NT2/D1 (cell line): ENCODE results near the gene TREH.

Experiments used
- DNase-seq: peaks from one replicate; pipeline ENCODE4 v3.0.0-alpha.2; 2011; ENCODE audit warnings: low read depth, low spot score
- H3K27me3 ChIP-seq: 2 replicates; pipeline ENCODE4 v1.6.0; 2011; ENCODE audit warnings: mild to moderate bottlenecking; ENCODE audit not compliant: insufficient read length, insufficient read depth
- H3K36me3 ChIP-seq: 2 replicates; pipeline ENCODE4 v1.6.1; 2011; ENCODE audit warnings: mild to moderate bottlenecking, low read length, mixed read lengths; ENCODE audit not compliant: insufficient read depth, insufficient read length
- H3K4me1 ChIP-seq: 2 replicates; pipeline ENCODE4 v1.5.1; 2011; ENCODE audit not compliant: insufficient read depth, insufficient read length
- H3K4me3 ChIP-seq: 2 replicates; pipeline ENCODE4 v1.5.1; 2011; ENCODE audit warnings: low read depth; ENCODE audit not compliant: insufficient read length
- H3K9ac ChIP-seq: 2 replicates; pipeline ENCODE4 v1.6.0; 2011; ENCODE audit warnings: low read depth; ENCODE audit not compliant: insufficient read length
- H3K9me3 ChIP-seq: 2 replicates; pipeline ENCODE4 v1.5.1; 2011; ENCODE audit warnings: mild to moderate bottlenecking, low read length; ENCODE audit not compliant: insufficient read depth
- SUZ12 ChIP-seq: IDR thresholded peaks from 2 replicates; pipeline ENCODE4 v1.6.1; 2011; ENCODE audit not compliant: insufficient read length, insufficient read depth; ENCODE audit errors: extremely low read depth
- YY1 ChIP-seq: IDR thresholded peaks from 2 replicates; pipeline ENCODE4 v1.6.1; 2011; ENCODE audit not compliant: insufficient read length, insufficient read depth
- ZNF274 ChIP-seq: IDR thresholded peaks from 2 replicates; pipeline ENCODE4 v1.6.1; 2011; ENCODE audit warnings: mild to moderate bottlenecking, low read depth, low read length

Gene TREH

GRCh38 chr11:118640332-118641154, 38.9 kb downstream of the TREH start:
- no peaks in the 10 kb centered on the region for H3K9me3 ChIP-seq
- no peak overlapping the region for H3K4me3 ChIP-seq
- no peak overlapping the region for H3K9ac ChIP-seq
- DNase-seq: no peak
- no peaks in the 10 kb centered on the region for H3K27me3 ChIP-seq
- H3K4me1 ChIP-seq: peaks cover 6% of the 10 kb centered on the region
- H3K36me3 ChIP-seq: peaks cover 96% of the 10 kb centered on the region
- no peak for TF ChIP-seq SUZ12

- Histone ChIP-seq H3K4me3 (no peak overlapping the region), H3K9ac (no peak overlapping the region), H3K4me1 (peaks cover 10% of the 10 kb centered on the region), H3K9me3 (no peaks in the 10 kb centered on the region), H3K36me3 (peaks cover 94% of the 10 kb centered on the region), H3K27me3 (no peaks in the 10 kb centered on the region)
- DNase-seq: no peak
- TF ChIP-seq YY1 (no peak), ZNF274 (no peak)
Measured at GRCh38 chr11:118639899-118640298, 39.6 kb downstream of the TREH start.

- TF ChIP-seq YY1 (no peak), SUZ12 (no peak)
- Histone ChIP-seq H3K4me1 (peaks cover 12% of the 10 kb centered on the region), H3K9ac (no peak overlapping the region), H3K4me3 (no peak overlapping the region), H3K27me3 (no peaks in the 10 kb centered on the region), H3K9me3 (no peaks in the 10 kb centered on the region), H3K36me3 (peaks cover 83% of the 10 kb centered on the region)
- no peak for DNase-seq
Measured at GRCh38 chr11:118638726-118639125, 40.7 kb downstream of the TREH start.

- no peak for DNase-seq
- no peak overlapping the region for H3K4me3 ChIP-seq
- no peaks in the 10 kb centered on the region for H3K27me3 ChIP-seq
- H3K36me3 ChIP-seq: peaks cover 84% of the 10 kb centered on the region
- TF ChIP-seq YY1 (no peak), ZNF274 (no peak), SUZ12 (no peak)
- H3K9ac ChIP-seq: no peak overlapping the region
- H3K4me1 ChIP-seq: peaks cover 13% of the 10 kb centered on the region
- no peaks in the 10 kb centered on the region for H3K9me3 ChIP-seq
Measured at GRCh38 chr11:118636569-118637290, 42.7 kb downstream of the TREH start.

GRCh38 chr11:118635642-118636041, 43.8 kb downstream of the TREH start:
- TF ChIP-seq YY1: no peak
- no peak for TF ChIP-seq ZNF274
- TF ChIP-seq SUZ12: no peak
- peak overlapping the region; percentile 82 for H3K9ac ChIP-seq
- no peaks in the 10 kb centered on the region for H3K9me3 ChIP-seq
- H3K27me3 ChIP-seq: no peaks in the 10 kb centered on the region
- DNase-seq: no peak
- H3K4me3 ChIP-seq: peak overlapping the region; percentile 50
- H3K4me1 ChIP-seq: peaks cover 13% of the 10 kb centered on the region
- peaks cover 84% of the 10 kb centered on the region for H3K36me3 ChIP-seq

GRCh38 chr11:118635237-118635591, 44.2 kb downstream of the TREH start:
- Histone ChIP-seq H3K4me1 (peaks cover 13% of the 10 kb centered on the region), H3K4me3 (peak overlapping the region; percentile 50), H3K27me3 (no peaks in the 10 kb centered on the region), H3K9me3 (no peaks in the 10 kb centered on the region), H3K36me3 (peaks cover 84% of the 10 kb centered on the region), H3K9ac (peak overlapping the region; percentile 82)
- TF ChIP-seq YY1 (no peak), ZNF274 (no peak), SUZ12 (no peak)
- DNase-seq: no peak

- Histone ChIP-seq H3K9me3 (no peaks in the 10 kb centered on the region), H3K4me3 (peak overlapping the region; percentile 50), H3K9ac (peak overlapping the region; percentile 82), H3K4me1 (peaks cover 13% of the 10 kb centered on the region), H3K27me3 (no peaks in the 10 kb centered on the region), H3K36me3 (peaks cover 84% of the 10 kb centered on the region)
- peak; percentile 78 for DNase-seq
- no peak for TF ChIP-seq ZNF274
- TF ChIP-seq YY1: no peak
- no peak for TF ChIP-seq SUZ12
Measured at GRCh38 chr11:118634431-118635236, 44.8 kb downstream of the TREH start.
